Activated naive CD4-positive, alpha-beta T cell treated with anti-CD3 and anti-CD28 coated beads, Interleukin-2, amount 10 ng/mL, durations not matched to agents 7 days and 5 days (primary cell): Measurements from ENCODE around the gene GSG1.

Source experiments
- CTCF ChIA-PET: fragments of 350-600 bp; sonication (Branson Sonifier 250); formaldehyde crosslinking; loops from one replicate; lab custom pipeline; 2021; ENCODE audit warnings: antibody characterized with exemption; lab: Charles Lee
- DNase-seq: peaks from one replicate; pipeline ENCODE4 v3.0.0-alpha.2; 2020
- H3K27ac Mint-ChIP-seq: one replicate; pipeline ENCODE4 v1.8.0; 2021; ENCODE audit warnings: mild to moderate bottlenecking, moderate library complexity, mixed read lengths
- H3K27me3 Mint-ChIP-seq: one replicate; pipeline ENCODE4 v1.8.0; 2021; ENCODE audit warnings: mild to moderate bottlenecking, mixed read lengths
- H3K36me3 Mint-ChIP-seq: one replicate; pipeline ENCODE4 v1.8.0; 2021; ENCODE audit warnings: mixed read lengths
- H3K4me1 Mint-ChIP-seq: one replicate; pipeline ENCODE4 v1.8.0; 2021; ENCODE audit warnings: mixed read lengths
- H3K4me3 Mint-ChIP-seq: one replicate; pipeline ENCODE4 v1.8.0; 2021; ENCODE audit warnings: mild to moderate bottlenecking, moderate library complexity, mixed read lengths
- H3K9me3 Mint-ChIP-seq: one replicate; pipeline ENCODE4 v1.8.0; 2021; ENCODE audit warnings: mixed read lengths

The GSG1 gene

GRCh38 chr12:13104409-13104808, 942 bp upstream of the GSG1 start:
- no peak overlapping the region for H3K4me3 Mint-ChIP-seq
- peaks cover 2% of the 10 kb centered on the region for H3K36me3 Mint-ChIP-seq
- peaks cover 37% of the 10 kb centered on the region for H3K27me3 Mint-ChIP-seq
- CTCF ChIA-PET: interaction anchor here (1.4 to 1.5 kb wide), 2 partner anchors 16 to 107 kb away, joined by 3 to 4 read pairs; no protein-coding TSS in a partner anchor
- no peak for DNase-seq
- peaks cover 33% of the 10 kb centered on the region for H3K4me1 Mint-ChIP-seq
- H3K27ac Mint-ChIP-seq: no peak overlapping the region
- H3K9me3 Mint-ChIP-seq: no peaks in the 10 kb centered on the region

- Mint-ChIP-seq H3K36me3 (no peaks in the 10 kb centered on the region), H3K27ac (no peak overlapping the region), H3K4me1 (peaks cover 51% of the 10 kb centered on the region), H3K9me3 (no peaks in the 10 kb centered on the region), H3K27me3 (peaks cover 19% of the 10 kb centered on the region), H3K4me3 (peak overlapping the region; percentile 74)
- CTCF ChIA-PET: interaction anchor here (1.2 to 6.0 kb wide), 2 partner anchors 17 to 108 kb away, joined by 3 to 116 read pairs; no protein-coding TSS in a partner anchor
- no peak for DNase-seq
Observed at GRCh38 chr12:13102461-13103195, 839 bp downstream of the GSG1 start.

- peak overlapping the region; percentile 74 for H3K4me3 Mint-ChIP-seq
- H3K9me3 Mint-ChIP-seq: no peaks in the 10 kb centered on the region
- peaks cover 55% of the 10 kb centered on the region for H3K4me1 Mint-ChIP-seq
- no peaks in the 10 kb centered on the region for H3K36me3 Mint-ChIP-seq
- peaks cover 13% of the 10 kb centered on the region for H3K27me3 Mint-ChIP-seq
- peak overlapping the region; percentile 74 for H3K27ac Mint-ChIP-seq
- no peak for DNase-seq
- CTCF ChIA-PET: interaction anchor here (1.2 to 6.0 kb wide), 2 partner anchors 16 to 108 kb away, joined by 3 to 116 read pairs; no protein-coding TSS in a partner anchor
Observed at GRCh38 chr12:13101821-13102375, 1.6 kb downstream of the GSG1 start.

- DNase-seq: peak; percentile 95
Observed at GRCh38 chr12:13100882-13101769, 2.3 kb downstream of the GSG1 start.

GRCh38 chr12:13100605-13100881, 2.9 kb downstream of the GSG1 start:
- CTCF ChIA-PET: interaction anchor here (1.5 to 6.0 kb wide), 3 partner anchors 102 to 311 kb away, joined by 3 to 116 read pairs (median 4); no protein-coding TSS in a partner anchor
- H3K4me1 Mint-ChIP-seq: peaks cover 55% of the 10 kb centered on the region
- DNase-seq: no peak
- H3K27me3 Mint-ChIP-seq: peaks cover 3% of the 10 kb centered on the region
- H3K4me3 Mint-ChIP-seq: peak overlapping the region; percentile 74
- H3K27ac Mint-ChIP-seq: peak overlapping the region; percentile 63
- no peaks in the 10 kb centered on the region for H3K36me3 Mint-ChIP-seq
- no peaks in the 10 kb centered on the region for H3K9me3 Mint-ChIP-seq

More at GRCh38 chr12:13100882-13101769, 2.3 kb downstream of the GSG1 start:
- H3K4me1 Mint-ChIP-seq: peaks cover 55% of the 10 kb centered on the region
- CTCF ChIA-PET: interaction anchor here (1.5 to 6.0 kb wide), 3 partner anchors 102 to 312 kb away, joined by 3 to 116 read pairs (median 4); no protein-coding TSS in a partner anchor
- H3K27me3 Mint-ChIP-seq: peaks cover 8% of the 10 kb centered on the region
- no peaks in the 10 kb centered on the region for H3K9me3 Mint-ChIP-seq
- H3K27ac Mint-ChIP-seq: peak overlapping the region; percentile 74
- H3K36me3 Mint-ChIP-seq: no peaks in the 10 kb centered on the region
- peak overlapping the region; percentile 74 for H3K4me3 Mint-ChIP-seq

- Mint-ChIP-seq H3K9me3 (no peaks in the 10 kb centered on the region), H3K27me3 (no peaks in the 10 kb centered on the region), H3K27ac (peak overlapping the region; percentile 58), H3K4me1 (peaks cover 55% of the 10 kb centered on the region), H3K4me3 (peak overlapping the region; percentile 74), H3K36me3 (no peaks in the 10 kb centered on the region)
- CTCF ChIA-PET: interaction anchor here (1.1 to 6.0 kb wide), 5 partner anchors 78 to 311 kb away, joined by 3 to 116 read pairs (median 3); no protein-coding TSS in a partner anchor
- DNase-seq: no peak
Observed at GRCh38 chr12:13099844-13100604, 3.4 kb downstream of the GSG1 start.

GRCh38 chr12:13099066-13099843, 4.2 kb downstream of the GSG1 start:
- Mint-ChIP-seq H3K27me3 (no peaks in the 10 kb centered on the region), H3K36me3 (no peaks in the 10 kb centered on the region), H3K27ac (peak overlapping the region; percentile 78), H3K4me1 (peaks cover 55% of the 10 kb centered on the region), H3K9me3 (no peaks in the 10 kb centered on the region), H3K4me3 (no peak overlapping the region)
- CTCF ChIA-PET: interaction anchor here (0.7 to 6.0 kb wide), 6 partner anchors 13 to 310 kb away, joined by 3 to 116 read pairs (median 3); no protein-coding TSS in a partner anchor
- DNase-seq: no peak

GRCh38 chr12:13097491-13098011, 5.9 kb downstream of the GSG1 start:
- Mint-ChIP-seq H3K36me3 (no peaks in the 10 kb centered on the region), H3K4me3 (peak overlapping the region; percentile 44), H3K27me3 (no peaks in the 10 kb centered on the region), H3K9me3 (no peaks in the 10 kb centered on the region), H3K4me1 (peaks cover 51% of the 10 kb centered on the region), H3K27ac (peak overlapping the region; percentile 81)
- DNase-seq: no peak
- CTCF ChIA-PET: interaction anchor here (0.7 to 6.0 kb wide), 5 partner anchors 84 to 181 kb away, joined by 3 to 116 read pairs (median 3); no protein-coding TSS in a partner anchor

GRCh38 chr12:13095266-13095995, 8.0 kb downstream of the GSG1 start:
- Mint-ChIP-seq H3K27ac (no peak overlapping the region), H3K27me3 (peaks cover 8% of the 10 kb centered on the region), H3K36me3 (no peaks in the 10 kb centered on the region), H3K9me3 (no peaks in the 10 kb centered on the region), H3K4me1 (peaks cover 33% of the 10 kb centered on the region), H3K4me3 (no peak overlapping the region)
- no peak for DNase-seq
- CTCF ChIA-PET: interaction anchor here (2.0 to 5.2 kb wide), 3 partner anchors 111 to 117 kb away, joined by 5 to 42 read pairs (median 6); no protein-coding TSS in a partner anchor

GRCh38 chr12:13094367-13094766, 9.1 kb downstream of the GSG1 start:
- Mint-ChIP-seq H3K36me3 (no peaks in the 10 kb centered on the region), H3K27me3 (peaks cover 8% of the 10 kb centered on the region), H3K9me3 (no peaks in the 10 kb centered on the region), H3K4me1 (peaks cover 22% of the 10 kb centered on the region), H3K4me3 (no peak overlapping the region), H3K27ac (no peak overlapping the region)
- no peak for DNase-seq
- CTCF ChIA-PET: interaction anchor here (1.2 to 5.2 kb wide), 3 partner anchors 114 to 178 kb away, joined by 3 to 42 read pairs (median 5); no protein-coding TSS in a partner anchor

GRCh38 chr12:13093848-13094220, 9.6 kb downstream of the GSG1 start:
- Mint-ChIP-seq H3K36me3 (no peaks in the 10 kb centered on the region), H3K4me3 (no peak overlapping the region), H3K27ac (no peak overlapping the region), H3K27me3 (peaks cover 8% of the 10 kb centered on the region), H3K9me3 (no peaks in the 10 kb centered on the region), H3K4me1 (peaks cover 17% of the 10 kb centered on the region)
- CTCF ChIA-PET: interaction anchor here (1.2 to 5.2 kb wide), 3 partner anchors 114 to 177 kb away, joined by 3 to 42 read pairs (median 5); no protein-coding TSS in a partner anchor
- no peak for DNase-seq
